Measurements from ENCODE around the gene MRPL58. TPM values are rescaled to one million over a fixed set of nuclear protein-coding genes. Genes with fewer than 3 reads are reported as not detected.
"Not testable (repeated sequence)": the region's sequence is repeated elsewhere in the genome, so short reads cannot be mapped to it uniquely, and the experiment has no call there.

The MRPL58 gene
- total RNA-seq, 1 experiment from 2014 or later = 91.5 TPM

GRCh38 chr17:75044716-75045115 is 32.2 kb downstream of the MRPL58 start:
- DNase-seq (ENCODE audit: extremely low read depth, low read depth) = no peak

- not testable (repeated sequence) for DNase-seq (ENCODE audit: extremely low read depth, low read depth)
Observed at GRCh38 chr17:75045946-75046406, 33.5 kb downstream of the MRPL58 start.

- DNase-seq (ENCODE audit: extremely low read depth, low read depth) = peak; percentile 95
Observed at GRCh38 chr17:75046407-75047289, 34.2 kb downstream of the MRPL58 start, which contains the start of the genes ATP5PD and KCTD2. ATP5PD (minus strand) TSS chr17:75046969; CDS start chr17:75042650, 4,319 bp downstream. KCTD2 (plus strand) TSS chr17:75047225; CDS start chr17:75047251, 26 bp downstream.

- DNase-seq (ENCODE audit: extremely low read depth, low read depth) = no peak
Observed at GRCh38 chr17:75047398-75048098, 35.1 kb downstream of the MRPL58 start.

GRCh38 chr17:75048249-75048878 is 35.9 kb downstream of the MRPL58 start:
- no peak for DNase-seq (ENCODE audit: extremely low read depth, low read depth)

GRCh38 chr17:75049057-75049456 is 36.6 kb downstream of the MRPL58 start:
- no peak for DNase-seq (ENCODE audit: extremely low read depth, low read depth)

GRCh38 chr17:75049706-75050105 is 37.2 kb downstream of the MRPL58 start:
- no peak for DNase-seq (ENCODE audit: extremely low read depth, low read depth)

GRCh38 chr17:75051941-75052340 is 39.5 kb downstream of the MRPL58 start:
- no peak for DNase-seq (ENCODE audit: extremely low read depth, low read depth)

GRCh38 chr17:75059369-75060345 is 47.2 kb downstream of the MRPL58 start:
- DNase-seq (ENCODE audit: extremely low read depth, low read depth) = no peak

GRCh38 chr17:75060434-75061054 is 48.1 kb downstream of the MRPL58 start:
- DNase-seq (ENCODE audit: extremely low read depth, low read depth) = no peak

- no peak for DNase-seq (ENCODE audit: extremely low read depth, low read depth)
Observed at GRCh38 chr17:75061055-75061438, 48.6 kb downstream of the MRPL58 start.

GRCh38 chr17:75061618-75062017 is 49.1 kb downstream of the MRPL58 start:
- DNase-seq (ENCODE audit: extremely low read depth, low read depth) = no peak

- DNase-seq (ENCODE audit: extremely low read depth, low read depth) = no peak
Observed at GRCh38 chr17:75063201-75063600, 50.7 kb downstream of the MRPL58 start.

- DNase-seq (ENCODE audit: extremely low read depth, low read depth) = no peak
Observed at GRCh38 chr17:75063626-75064025, 51.2 kb downstream of the MRPL58 start.

GRCh38 chr17:75064040-75064439 is 51.6 kb downstream of the MRPL58 start:
- DNase-seq (ENCODE audit: extremely low read depth, low read depth) = no peak

GRCh38 chr17:75064460-75064859 is 52.0 kb downstream of the MRPL58 start:
- DNase-seq (ENCODE audit: extremely low read depth, low read depth) = no peak

- no peak for DNase-seq (ENCODE audit: extremely low read depth, low read depth)
Observed at GRCh38 chr17:75064867-75065561, 52.5 kb downstream of the MRPL58 start.

- DNase-seq (ENCODE audit: extremely low read depth, low read depth) = no peak
Observed at GRCh38 chr17:75065562-75066151, 53.2 kb downstream of the MRPL58 start.
